ENCODE data around the gene C3orf18. TPM values are rescaled to one million over a fixed set of nuclear protein-coding genes. Genes with fewer than 3 reads are reported as not detected.

C3orf18 gene
- total and polyA plus RNA-seq, 12 donors: 6.6 to 44.3 (median 14.7) TPM

- peak; percentile 98 to 99 (median 98) for DNase-seq
- H3K4me3 ChIP-seq: peak within 1 kb of the TSS in 3 of 4 donors; percentile 2 to 82 (median 54)
- H3K27me3 ChIP-seq: no peaks in the 10 kb centered on the region
- TF ChIP-seq POLR2A (IDR thresholded peaks at IDR 0.05) (peak in 1 of 2 donors; percentile 60), CTCF (IDR thresholded peaks at IDR 0.05) (no peak)
- no peaks in the 10 kb centered on the region for H3K36me3 ChIP-seq (replicated peaks in 1 of 2)
- H3K4me1 ChIP-seq (replicated peaks in 1 of 2): peaks cover 12 to 29% of the 10 kb centered on the region in 2 donors
- intact Hi-C loops (cut with DNase I): no loop called here
- WGBS, 4 donors: 0% methylated on average over 15 to 55 of the region's 55 CpGs
- H3K27ac ChIP-seq: peak within 1 kb of the TSS in 4 of 5 donors; percentile 50 to 89 (median 75)
- no peaks in the 10 kb centered on the region for H3K9me3 ChIP-seq (replicated peaks in 1 of 3)
These were observed 1.6 kb upstream of the C3orf18 start, which contains the start of gene HEMK1 for GRCh38 chr3:50568947-50569749. Gene HEMK1 (plus strand): TSS chr3:50569522. CDS start chr3:50571105, 1,583 bp downstream.

GRCh38 chr3:50567011-50567385 is 549 bp downstream of the C3orf18 start:
- H3K9me3 ChIP-seq (replicated peaks in 1 of 3): no peaks in the 10 kb centered on the region
- H3K36me3 ChIP-seq (replicated peaks in 1 of 2): no peaks in the 10 kb centered on the region
- 3 to 15% (median 8%) methylated on average over 5 to 11 of the region's 11 CpGs for WGBS, 4 donors
- peak in 2 of 7 donors; percentile 27 to 60 for DNase-seq
- no peak for TF ChIP-seq CTCF (IDR thresholded peaks at IDR 0.05)
- intact Hi-C loops (cut with DNase I): no loop called here
- H3K27me3 ChIP-seq: no peaks in the 10 kb centered on the region
- peaks cover 12 to 29% of the 10 kb centered on the region in 2 donors for H3K4me1 ChIP-seq (replicated peaks in 1 of 2)
- peak overlapping the region in 2 of 4 donors; percentile 32 to 65 for H3K4me3 ChIP-seq
- H3K27ac ChIP-seq: peak overlapping the region in 2 of 5 donors; percentile 42 to 56

GRCh38 chr3:50564321-50564720 is 3.2 kb downstream of the C3orf18 start:
- Histone ChIP-seq H3K27me3 (no peaks in the 10 kb centered on the region), H3K4me1 (replicated peaks in 1 of 2) (peaks cover 5 to 20% of the 10 kb centered on the region in 2 donors), H3K27ac (no peak overlapping the region), H3K4me3 (no peak overlapping the region), H3K9me3 (replicated peaks in 1 of 3) (no peaks in the 10 kb centered on the region), H3K36me3 (replicated peaks in 1 of 2) (no peaks in the 10 kb centered on the region)
- intact Hi-C loops (cut with DNase I): no loop called here
- 75 to 88% (median 83%) methylated on average over 1 of the region's 1 CpG for WGBS, 4 donors
- no peak for TF ChIP-seq CTCF (IDR thresholded peaks at IDR 0.05)
- TF ChIP-seq POLR2A (IDR thresholded peaks at IDR 0.05): no peak
- no peak for DNase-seq

- no peaks in the 10 kb centered on the region for H3K27me3 ChIP-seq
- WGBS, 4 donors: 54 to 84% (median 67%) methylated on average over 1 to 2 of the region's 2 CpGs
- peaks cover 5 to 20% of the 10 kb centered on the region in 2 donors for H3K4me1 ChIP-seq (replicated peaks in 1 of 2)
- no peak overlapping the region for H3K27ac ChIP-seq
- H3K9me3 ChIP-seq (replicated peaks in 1 of 3): no peaks in the 10 kb centered on the region
- DNase-seq: no peak
- H3K36me3 ChIP-seq (replicated peaks in 1 of 2): no peaks in the 10 kb centered on the region
- TF ChIP-seq CTCF (IDR thresholded peaks at IDR 0.05): no peak
- TF ChIP-seq POLR2A (IDR thresholded peaks at IDR 0.05): no peak
- intact Hi-C loops (cut with DNase I): no loop called here
- H3K4me3 ChIP-seq: no peak overlapping the region
These were observed 3.7 kb downstream of the C3orf18 start for GRCh38 chr3:50563867-50564266.

All from adrenal gland (tissue), 12 donors.